Lung (tissue), 12 donors: ENCODE data around the gene TRPM3. TPM values are rescaled to one million over a fixed set of nuclear protein-coding genes. Genes with fewer than 3 reads are reported as not detected.

Experiments used
- ATAC-seq: fragments of 200-7000 bp; cut with Tn5 transposase; one replicate; pipeline ENCODE4 v1.9.1; 2020; ENCODE audit warnings: moderate number of reproducible peaks; ENCODE audit not compliant: insufficient read depth, low FRiP score
- DNase-seq, 3 donors: peaks; one replicate each; pipeline ENCODE4 v3.0.0-alpha.2; 2013 to 2017
- H3K27ac ChIP-seq, 2 donors: one replicate each; pipeline ENCODE4 v1.5.1; 2013; ENCODE audit warnings: mild to moderate bottlenecking in 2 of 2, moderate library complexity in 2 of 2, control low read depth in 1 of 2, inconsistent platforms in 1 of 2, low read depth in 1 of 2, low read length in 1 of 2
- H3K27me3 ChIP-seq, 3 donors: one replicate each; pipeline ENCODE4 v1.5.1; 2013; ENCODE audit warnings: low read length in 2 of 3; ENCODE audit not compliant: control insufficient read depth in 3 of 3, insufficient read depth in 3 of 3
- H3K36me3 ChIP-seq, 4 donors: one replicate each; pipeline ENCODE4 v1.5.1; 2013; ENCODE audit warnings: low read length in 4 of 4, mild to moderate bottlenecking in 1 of 4, moderate library complexity in 1 of 4; ENCODE audit not compliant: control insufficient read depth in 4 of 4, insufficient read depth in 4 of 4
- H3K4me1 ChIP-seq, 5 donors: one replicate each; pipeline ENCODE4 v1.5.1; 2013; ENCODE audit warnings: low read length in 5 of 5, mild to moderate bottlenecking in 2 of 5, moderate library complexity in 1 of 5; ENCODE audit not compliant: control insufficient read depth in 5 of 5, insufficient read depth in 5 of 5
- H3K4me3 ChIP-seq: one replicate; pipeline ENCODE4 v1.5.1; 2013; ENCODE audit warnings: mild to moderate bottlenecking, control low read depth, moderate library complexity
- H3K9ac ChIP-seq, 2 donors: one replicate each; pipeline ENCODE4 v1.5.1; 2013; ENCODE audit warnings: low read length in 2 of 2, control low read depth in 1 of 2; ENCODE audit not compliant: insufficient read depth in 1 of 2
- H3K9me3 ChIP-seq, 4 donors: one replicate each; pipeline ENCODE4 v1.5.1; 2013; ENCODE audit warnings: low read length in 3 of 4, mild to moderate bottlenecking in 1 of 4, moderate library complexity in 1 of 4; ENCODE audit not compliant: control insufficient read depth in 4 of 4, insufficient read depth in 3 of 4
- CTCF ChIP-seq: IDR thresholded peaks from 2 replicates; pipeline ENCODE4 v1.5.1; 2012; ENCODE audit warnings: mild to moderate bottlenecking; ENCODE audit errors: control extremely low read depth, extremely low read depth
- WGBS, 2 donors: extraction: QIAGEN DNeasy Blood & Tissue Kit; methylation state at CpG; one replicate each; pipeline ENCODE4 v1.1.7; 2013; 5-methylcytosine and 5-hydroxymethylcytosine counted together
- polyA plus RNA-seq, 2 donors: library from polyadenylated mRNA; stranded (reverse); fragments of 200-250 nt; gene quantifications; one replicate each; pipeline ENCODE4 v1.2.1, GENCODE V29; 2013
- total RNA-seq, 2 donors: library from RNA; depleted of rRNA in 1 of 2; stranded (reverse); fragments of >200 nt in 1 of 2; gene quantifications; one replicate each; pipeline ENCODE4 v1.2.1, GENCODE V29; 2014 to 2021
- donor health status: control.
- donor health status: control.
- donor health status: Bipolar disorder and iron deficiency.
- donor health status: healthy.
- donor health status: DM: yes; HTN: yes; CAD: no.

The TRPM3 gene
- total and polyA plus RNA-seq, 4 donors = 0.02 to 1.4 (median 0.49) TPM; not detected in 1

GRCh38 chr9:70817311-70817710 is 304.1 kb downstream of the TRPM3 start:
- Histone ChIP-seq H3K9me3 (no peaks in the 10 kb centered on the region), H3K27me3 (no peaks in the 10 kb centered on the region), H3K9ac (no peak overlapping the region), H3K4me3 (no peak overlapping the region), H3K36me3 (no peaks in the 10 kb centered on the region), H3K4me1 (no peaks in the 10 kb centered on the region), H3K27ac (no peak overlapping the region)
- no peak for DNase-seq
- TF ChIP-seq CTCF = no peak
- 88 to 99% methylated on average over 3 of the region's 3 CpGs for WGBS, 2 donors
- no peak for ATAC-seq

- 43% methylated on average over 2 of the region's 2 CpGs for WGBS, 2 donors
- no peaks in the 10 kb centered on the region for H3K9me3 ChIP-seq
- no peak overlapping the region for H3K9ac ChIP-seq
- DNase-seq (no peak), ATAC-seq (no peak)
- H3K4me1 ChIP-seq = no peaks in the 10 kb centered on the region
- no peaks in the 10 kb centered on the region for H3K27me3 ChIP-seq
- H3K36me3 ChIP-seq = no peaks in the 10 kb centered on the region
- no peak overlapping the region for H3K4me3 ChIP-seq
- H3K27ac ChIP-seq = no peak overlapping the region
- TF ChIP-seq CTCF = no peak
These were observed 304.5 kb downstream of the TRPM3 start for GRCh38 chr9:70816891-70817290.

- Histone ChIP-seq H3K4me1 (no peaks in the 10 kb centered on the region), H3K9ac (no peak overlapping the region), H3K9me3 (no peaks in the 10 kb centered on the region), H3K27ac (no peak overlapping the region), H3K27me3 (no peaks in the 10 kb centered on the region), H3K36me3 (no peaks in the 10 kb centered on the region), H3K4me3 (no peak overlapping the region)
- DNase-seq (no peak), ATAC-seq (no peak)
- WGBS, 2 donors = 85 to 93% methylated on average over 1 of the region's 1 CpG
- TF ChIP-seq CTCF = no peak
These were observed 305.1 kb downstream of the TRPM3 start for GRCh38 chr9:70816316-70816715.

- DNase-seq (no peak), ATAC-seq (no peak)
- WGBS, 2 donors = 49 to 54% methylated on average over 2 of the region's 2 CpGs
- Histone ChIP-seq H3K9me3 (no peaks in the 10 kb centered on the region), H3K27ac (no peak overlapping the region), H3K27me3 (no peaks in the 10 kb centered on the region), H3K9ac (no peak overlapping the region), H3K4me3 (no peak overlapping the region), H3K36me3 (no peaks in the 10 kb centered on the region), H3K4me1 (no peaks in the 10 kb centered on the region)
- TF ChIP-seq CTCF = no peak
These were observed 306.8 kb downstream of the TRPM3 start for GRCh38 chr9:70814597-70814996.
